KMS-11 (cell line): ENCODE data around the gene IL10.

Experiments used
- H2AFZ ChIP-seq: fragments of 200-600 bp; sonication (generic); 2 replicates; pipeline ENCODE4 v1.6.1; 2016; ENCODE audit warnings: antibody characterized with exemption, mixed run types, low read depth
- H3K27ac ChIP-seq: fragments of 200-600 bp; sonication (generic); 2 replicates; pipeline ENCODE4 v1.6.1; 2016; ENCODE audit warnings: mild to moderate bottlenecking, mixed run types
- H3K27me3 ChIP-seq: fragments of 200-600 bp; sonication (generic); 2 replicates; pipeline ENCODE4 v1.6.1; 2017; ENCODE audit warnings: mild to moderate bottlenecking, low read depth, mixed run types, moderate library complexity; ENCODE audit not compliant: insufficient read depth
- H3K36me3 ChIP-seq: fragments of 200-600 bp; sonication (generic); 2 replicates; pipeline ENCODE4 v1.6.1; 2017; ENCODE audit warnings: mild to moderate bottlenecking, mixed run types; ENCODE audit not compliant: insufficient read depth
- H3K4me1 ChIP-seq: fragments of 200-600 bp; sonication (generic); 2 replicates; pipeline ENCODE4 v1.6.1; 2016; ENCODE audit warnings: mild to moderate bottlenecking, low read depth, mixed run types; ENCODE audit not compliant: poor library complexity, severe bottlenecking
- H3K4me2 ChIP-seq: fragments of 200-600 bp; sonication (generic); 2 replicates; pipeline ENCODE4 v1.7.0; 2016; ENCODE audit warnings: mild to moderate bottlenecking, mixed run types
- H3K4me3 ChIP-seq: fragments of 200-600 bp; sonication (generic); IDR thresholded peaks from 2 replicates; pipeline ENCODE4 v1.6.1; 2017; ENCODE audit warnings: low read depth, low read length, mixed read lengths; ENCODE audit not compliant: insufficient read depth
- H3K79me2 ChIP-seq: fragments of 200-600 bp; sonication (generic); 2 replicates; pipeline ENCODE4 v1.6.1; 2016; ENCODE audit warnings: low read depth, mixed run types; ENCODE audit not compliant: insufficient read depth
- H3K9ac ChIP-seq: fragments of 200-600 bp; sonication (generic); 2 replicates; pipeline ENCODE4 v1.6.1; 2016; ENCODE audit warnings: mild to moderate bottlenecking, mixed run types
- H4K20me1 ChIP-seq: fragments of 200-600 bp; sonication (generic); 2 replicates; pipeline ENCODE4 v1.6.1; 2016; ENCODE audit warnings: mild to moderate bottlenecking, mixed run types; ENCODE audit not compliant: insufficient read depth
- TF ChIP-seq, protein P1 (sequence below): fragments of 200-600 bp; sonication (generic); conservative IDR thresholded peaks from 2 replicates; pipeline ENCODE4 v1.6.1; 2017; ENCODE audit warnings: low read depth, mild to moderate bottlenecking, antibody characterized with exemption, low read length, moderate library complexity, mixed read lengths

Gene IL10

DNA sequence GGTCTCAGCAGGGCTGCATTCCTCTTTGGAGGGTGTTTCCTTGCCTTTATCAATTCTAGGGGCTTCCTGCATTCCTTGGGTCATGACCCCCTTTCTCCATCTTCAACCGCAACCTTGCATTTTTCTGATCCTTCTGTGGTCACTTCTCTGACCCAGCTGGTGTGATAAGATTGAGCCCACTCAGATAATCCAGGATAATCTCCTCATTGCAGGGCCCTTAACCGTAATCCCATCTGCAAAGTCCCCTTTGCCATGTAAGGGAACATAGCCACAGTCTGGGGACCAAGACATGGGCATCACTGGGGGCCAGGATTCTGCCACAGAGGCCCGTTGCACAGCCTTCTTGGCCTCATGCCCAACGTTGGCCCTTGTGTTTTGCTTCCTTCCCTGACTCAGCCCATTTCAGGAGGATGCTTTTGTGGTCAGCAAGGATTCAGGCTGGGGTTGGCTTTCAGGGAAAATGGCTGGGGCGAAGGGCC, 36.7 kb downstream of the IL10 start:
- Histone ChIP-seq H3K4me2 (peak overlapping the region; percentile 1), H3K9ac (no peak overlapping the region)

GRCh38 chr1:206734499-206735142, 37.7 kb downstream of the IL10 start:
- no peaks in the 10 kb centered on the region for H3K27me3 ChIP-seq
- H3K4me3 ChIP-seq, result no peak overlapping the region
- no peak overlapping the region for H3K27ac ChIP-seq
- H4K20me1 ChIP-seq, result no peaks in the 10 kb centered on the region
- TF ChIP-seq, protein P1, sequence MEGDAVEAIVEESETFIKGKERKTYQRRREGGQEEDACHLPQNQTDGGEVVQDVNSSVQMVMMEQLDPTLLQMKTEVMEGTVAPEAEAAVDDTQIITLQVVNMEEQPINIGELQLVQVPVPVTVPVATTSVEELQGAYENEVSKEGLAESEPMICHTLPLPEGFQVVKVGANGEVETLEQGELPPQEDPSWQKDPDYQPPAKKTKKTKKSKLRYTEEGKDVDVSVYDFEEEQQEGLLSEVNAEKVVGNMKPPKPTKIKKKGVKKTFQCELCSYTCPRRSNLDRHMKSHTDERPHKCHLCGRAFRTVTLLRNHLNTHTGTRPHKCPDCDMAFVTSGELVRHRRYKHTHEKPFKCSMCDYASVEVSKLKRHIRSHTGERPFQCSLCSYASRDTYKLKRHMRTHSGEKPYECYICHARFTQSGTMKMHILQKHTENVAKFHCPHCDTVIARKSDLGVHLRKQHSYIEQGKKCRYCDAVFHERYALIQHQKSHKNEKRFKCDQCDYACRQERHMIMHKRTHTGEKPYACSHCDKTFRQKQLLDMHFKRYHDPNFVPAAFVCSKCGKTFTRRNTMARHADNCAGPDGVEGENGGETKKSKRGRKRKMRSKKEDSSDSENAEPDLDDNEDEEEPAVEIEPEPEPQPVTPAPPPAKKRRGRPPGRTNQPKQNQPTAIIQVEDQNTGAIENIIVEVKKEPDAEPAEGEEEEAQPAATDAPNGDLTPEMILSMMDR, result peak; percentile 98
- H3K36me3 ChIP-seq, result no peaks in the 10 kb centered on the region
- no peaks in the 10 kb centered on the region for H3K79me2 ChIP-seq
- peaks cover 55% of the 10 kb centered on the region for H3K4me1 ChIP-seq
- no peak overlapping the region for H2AFZ ChIP-seq
- no peak overlapping the region for H3K9ac ChIP-seq
- H3K4me2 ChIP-seq, result peak overlapping the region; percentile 1; the same call in 1 of the 2 replicates

More for the DNA sequence above, 36.7 kb downstream of the IL10 start:
- H3K4me3 ChIP-seq, result no peak overlapping the region
- no peaks in the 10 kb centered on the region for H3K36me3 ChIP-seq
- no peaks in the 10 kb centered on the region for H4K20me1 ChIP-seq
- no peak overlapping the region for H3K27ac ChIP-seq
- TF ChIP-seq, protein P1, result no peak
- no peaks in the 10 kb centered on the region for H3K79me2 ChIP-seq
- H3K4me1 ChIP-seq, result peaks cover 65% of the 10 kb centered on the region
- H2AFZ ChIP-seq, result no peak overlapping the region
- no peaks in the 10 kb centered on the region for H3K27me3 ChIP-seq

DNA sequence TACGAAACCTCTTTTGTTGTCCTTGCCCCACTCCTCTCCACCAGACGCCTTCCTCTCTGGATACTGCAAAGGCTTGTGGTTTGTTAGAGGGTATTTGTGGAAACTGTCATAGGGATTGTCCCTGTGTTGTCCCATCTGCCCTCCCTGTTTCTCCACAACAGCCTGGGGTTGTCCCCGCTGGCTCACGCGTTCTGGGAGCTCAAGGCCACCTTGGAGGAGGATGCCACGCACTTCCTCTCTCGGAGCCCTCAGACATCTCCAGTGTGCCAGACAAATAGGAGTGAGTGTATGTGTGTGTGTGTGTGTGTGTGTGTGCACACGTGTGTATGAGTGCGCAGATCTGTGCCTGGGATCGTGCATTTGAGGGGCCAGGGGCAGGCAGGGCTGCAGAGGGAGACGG, 39.3 kb downstream of the IL10 start:
- H4K20me1 ChIP-seq, result no peaks in the 10 kb centered on the region
- TF ChIP-seq, protein P1, result no peak
- no peaks in the 10 kb centered on the region for H3K27me3 ChIP-seq
- no peak overlapping the region for H3K4me3 ChIP-seq
- no peak overlapping the region for H3K27ac ChIP-seq
- no peaks in the 10 kb centered on the region for H3K79me2 ChIP-seq
- no peak overlapping the region for H3K9ac ChIP-seq
- no peak overlapping the region for H2AFZ ChIP-seq
- peaks cover 39% of the 10 kb centered on the region for H3K4me1 ChIP-seq
- no peak overlapping the region for H3K4me2 ChIP-seq
- H3K36me3 ChIP-seq, result no peaks in the 10 kb centered on the region

- no peaks in the 10 kb centered on the region for H3K27me3 ChIP-seq
- no peak overlapping the region for H3K9ac ChIP-seq
- no peaks in the 10 kb centered on the region for H3K79me2 ChIP-seq
- H3K4me1 ChIP-seq, result peaks cover 34% of the 10 kb centered on the region
- no peak overlapping the region for H3K27ac ChIP-seq
- TF ChIP-seq, protein P1, result no peak
- no peaks in the 10 kb centered on the region for H3K36me3 ChIP-seq
- no peak overlapping the region for H3K4me3 ChIP-seq
- no peaks in the 10 kb centered on the region for H4K20me1 ChIP-seq
- H2AFZ ChIP-seq, result no peak overlapping the region
- no peak overlapping the region for H3K4me2 ChIP-seq
Measured at GRCh38 chr1:206732508-206732907, 39.8 kb downstream of the IL10 start.
